ENCODE data around the gene RAB11FIP4. TPM values are rescaled to one million over a fixed set of nuclear protein-coding genes. Genes with fewer than 3 reads are reported as not detected.
A peak's percentile ranks its signal among the peaks of the same experiment; 100 is the strongest.

RAB11FIP4 gene
- total and polyA plus RNA-seq, 4 donors, result 1.5 to 16.0 (median 3.3) TPM

GRCh38 chr17:31561469-31562375 lies 170.2 kb downstream of the RAB11FIP4 start:
- H3K36me3 ChIP-seq (ENCODE audit: control insufficient read depth in 4 of 4, insufficient read depth in 3 of 4, low read depth in 1 of 4, low read length in 3 of 4), result no peaks in the 10 kb centered on the region
- no peaks in the 10 kb centered on the region for H3K27me3 ChIP-seq (ENCODE audit: control insufficient read depth in 4 of 4, insufficient read depth in 4 of 4, low read length in 3 of 4)
- peak overlapping the region; percentile 56 to 75 for H3K9ac ChIP-seq (ENCODE audit: low read depth in 1 of 2, low read length in 2 of 2)
- WGBS, result 18% methylated on average over 9 of the region's 9 CpGs
- no peaks in the 10 kb centered on the region for H3K9me3 ChIP-seq (ENCODE audit: control insufficient read depth in 4 of 4, low read length in 3 of 4)
- DNase-seq (ENCODE audit: low spot score), result no peak
- TF ChIP-seq REST (IDR thresholded peaks at IDR 0.05) (peak; percentile 34), HNF4A (conservative IDR thresholded peaks at IDR 0.05) (peak in 1 of 2 donors; percentile 37), FOXA2 (IDR thresholded peaks at IDR 0.05) (no peak), YY1 (IDR thresholded peaks at IDR 0.05) (no peak)
- peak overlapping the region; percentile 36 to 72 (median 55) for H3K4me3 ChIP-seq (ENCODE audit: low read depth in 1 of 3, low read length in 3 of 3)
- H3K4me1 ChIP-seq (ENCODE audit: control insufficient read depth in 4 of 4, insufficient read depth in 4 of 4, low read length in 3 of 4), result peaks cover 22 to 69% (median 51%) of the 10 kb centered on the region in 4 donors
- H3K27ac ChIP-seq (ENCODE audit: low read depth in 1 of 2, low read length in 2 of 2), result peak overlapping the region; percentile 96 to 97

GRCh38 chr17:31562376-31562840 lies 170.9 kb downstream of the RAB11FIP4 start:
- DNase-seq (ENCODE audit: low spot score), result no peak
- Histone ChIP-seq H3K27ac (ENCODE audit: low read depth in 1 of 2, low read length in 2 of 2) (peak overlapping the region; percentile 96 to 97), H3K9me3 (ENCODE audit: control insufficient read depth in 4 of 4, low read length in 3 of 4) (no peaks in the 10 kb centered on the region), H3K36me3 (ENCODE audit: control insufficient read depth in 4 of 4, insufficient read depth in 3 of 4, low read depth in 1 of 4, low read length in 3 of 4) (no peaks in the 10 kb centered on the region), H3K9ac (ENCODE audit: low read depth in 1 of 2, low read length in 2 of 2) (peak overlapping the region; percentile 21 to 69), H3K4me1 (ENCODE audit: control insufficient read depth in 4 of 4, insufficient read depth in 4 of 4, low read length in 3 of 4) (peaks cover 26 to 76% (median 57%) of the 10 kb centered on the region in 4 donors), H3K4me3 (ENCODE audit: low read depth in 1 of 3, low read length in 3 of 3) (peak overlapping the region in 1 of 3 donors; percentile 33), H3K27me3 (ENCODE audit: control insufficient read depth in 4 of 4, insufficient read depth in 4 of 4, low read length in 3 of 4) (no peaks in the 10 kb centered on the region)
- no peak for TF ChIP-seq ZBTB33 (IDR thresholded peaks at IDR 0.05)
- no peak for TF ChIP-seq HNF4G (IDR thresholded peaks at IDR 0.05)
- peak in 1 of 2 donors; percentile 7 for TF ChIP-seq RXRA (IDR thresholded peaks at IDR 0.05)
- TF ChIP-seq FOXA2 (IDR thresholded peaks at IDR 0.05), result no peak
- TF ChIP-seq NR2F2 (IDR thresholded peaks at IDR 0.05), result no peak
- TF ChIP-seq FOXA1 (IDR thresholded peaks at IDR 0.05), result no peak
- no peak for TF ChIP-seq MAX (IDR thresholded peaks at IDR 0.05)
- no peak for TF ChIP-seq ATF3 (IDR thresholded peaks at IDR 0.05)
- peak in 1 of 2 donors; percentile 13 for TF ChIP-seq HNF4A (conservative IDR thresholded peaks at IDR 0.05)
- no peak for TF ChIP-seq SP1 (IDR thresholded peaks at IDR 0.05)
- no peak for TF ChIP-seq REST (IDR thresholded peaks at IDR 0.05)
- no peak for TF ChIP-seq YY1 (IDR thresholded peaks at IDR 0.05)
- TF ChIP-seq GABPA (IDR thresholded peaks at IDR 0.05 in 1 of 2, conservative IDR thresholded peaks at IDR 0.05 in 1 of 2), result no peak
- peak; percentile 10 to 18 for TF ChIP-seq RAD21 (IDR thresholded peaks at IDR 0.05)
- TF ChIP-seq TAF1 (conservative IDR thresholded peaks at IDR 0.05), result no peak
- no peak for TF ChIP-seq EGR1 (IDR thresholded peaks at IDR 0.05; ENCODE audit: low read depth in 2 of 2)
- no peak for TF ChIP-seq JUND (IDR thresholded peaks at IDR 0.05)
- WGBS, result 27% methylated on average over 8 of the region's 8 CpGs

All from liver (tissue), 9 donors.